Activated B cell treated with CpG ODN at 0.5 μM for 24 hours (primary cell): ENCODE data around the gene MPV17L2. TPM values are rescaled to one million over a fixed set of nuclear protein-coding genes. Genes with fewer than 3 reads are reported as not detected.
A peak's percentile ranks its signal among the peaks of the same experiment; 100 is the strongest.

Experiments used
- ATAC-seq: fragments of 200-7000 bp; cut with Tn5 transposase; one replicate; pipeline ENCODE4 v1.10.0; 2021; ENCODE audit warnings: low read depth, mild to moderate bottlenecking, moderate library complexity
- CTCF ChIA-PET: fragments of 350-600 bp; sonication (Branson Sonifier 250); formaldehyde crosslinking; loops from one replicate; lab custom pipeline; 2021; ENCODE audit warnings: antibody characterized with exemption; lab: Charles Lee
- POLR2A ChIA-PET: fragments of 350-600 bp; sonication (Branson Sonifier 250); formaldehyde crosslinking; loops from one replicate; lab custom pipeline; 2021; ENCODE audit warnings: antibody characterized with exemption; lab: Charles Lee
- DNase-seq: peaks from one replicate; pipeline ENCODE4 v3.0.0; 2022
- H3K27ac Mint-ChIP-seq: one replicate; pipeline ENCODE4 v1.8.0; 2020; ENCODE audit warnings: mixed read lengths
- H3K27me3 Mint-ChIP-seq: one replicate; pipeline ENCODE4 v1.8.0; 2021; ENCODE audit warnings: mixed read lengths
- H3K36me3 Mint-ChIP-seq: one replicate; pipeline ENCODE4 v1.8.0; 2021; ENCODE audit warnings: low read depth, mixed read lengths
- H3K4me1 Mint-ChIP-seq: one replicate; pipeline ENCODE4 v1.8.0; 2021; ENCODE audit warnings: mixed read lengths
- H3K4me3 Mint-ChIP-seq: one replicate; pipeline ENCODE4 v1.8.0; 2020; ENCODE audit warnings: mild to moderate bottlenecking, mixed read lengths
- H3K9me3 Mint-ChIP-seq: one replicate; pipeline ENCODE4 v1.8.0; 2020; ENCODE audit warnings: mixed read lengths
- CTCF ChIP-seq: fragments of 200-600 bp; IDR thresholded peaks from one replicate; pipeline ENCODE4 v1.8.0; 2022; ENCODE audit warnings: antibody characterized with exemption, mild to moderate bottlenecking
- intact Hi-C: fragments of 100-400 bp; cut with micrococcal nuclease; formaldehyde crosslinking; loops from one replicate; pipeline ENCODE4 v1.15.1; 2024
- total RNA-seq: library from RNA; stranded (reverse); gene quantifications from 2 replicates; pipeline ENCODE4 v1.2.3, GENCODE V29; 2022

Gene MPV17L2
- total RNA-seq, 1 donor from 2014 or later: 17.9 TPM

GRCh38 chr19:18225702-18226468, 32.9 kb downstream of the MPV17L2 start, which contains the start of gene PDE4C:
PDE4C (minus strand) TSS chr19:18226438; CDS start chr19:18226415, 23 bp downstream.
- peaks cover 56% of the 10 kb centered on the region for H3K27me3 Mint-ChIP-seq
- POLR2A ChIA-PET: interaction anchor here (0.6 to 2.6 kb wide), 3 partner anchors 16 to 131 kb away, joined by 3 to 14 read pairs (median 6); no protein-coding TSS in a partner anchor
- CTCF ChIA-PET: no interaction called here

GRCh38 chr19:18226956-18227780, 34.1 kb downstream of the MPV17L2 start:
- peaks cover 50% of the 10 kb centered on the region for H3K27me3 Mint-ChIP-seq
- intact Hi-C loops: no loop called here
- H3K4me3 Mint-ChIP-seq: peak overlapping the region; percentile 50
- H3K36me3 Mint-ChIP-seq: no peaks in the 10 kb centered on the region
- H3K27ac Mint-ChIP-seq: no peak overlapping the region
- DNase-seq (no peak), ATAC-seq (no peak)
- ChIA-PET POLR2A (interaction anchor here (0.7 kb wide), 1 partner anchor 66 kb away, joined by 3 read pairs; no protein-coding TSS in a partner anchor), CTCF (no interaction called here)
- peaks cover 50% of the 10 kb centered on the region for H3K4me1 Mint-ChIP-seq
- TF ChIP-seq CTCF: no peak
- H3K9me3 Mint-ChIP-seq: no peaks in the 10 kb centered on the region

More at GRCh38 chr19:18225702-18226468, 32.9 kb downstream of the MPV17L2 start, which contains the start of gene PDE4C:
- DNase-seq (no peak), ATAC-seq (no peak)
- no peak for TF ChIP-seq CTCF
- H3K27ac Mint-ChIP-seq: no peak within 1 kb of the TSS
- H3K36me3 Mint-ChIP-seq: no peaks in the 10 kb centered on the region
- peaks cover 43% of the 10 kb centered on the region for H3K4me1 Mint-ChIP-seq
- intact Hi-C loops: loop anchor here (2.0 kb wide), 1 partner anchor 21 kb away; the partner anchor contains the start of gene RAB3A
- H3K4me3 Mint-ChIP-seq: peak within 1 kb of the TSS; percentile 50
- H3K9me3 Mint-ChIP-seq: no peaks in the 10 kb centered on the region

- H3K27ac Mint-ChIP-seq: no peak overlapping the region
- H3K9me3 Mint-ChIP-seq: no peaks in the 10 kb centered on the region
- H3K4me3 Mint-ChIP-seq: no peak overlapping the region
- H3K36me3 Mint-ChIP-seq: no peaks in the 10 kb centered on the region
- H3K4me1 Mint-ChIP-seq: peaks cover 54% of the 10 kb centered on the region
- intact Hi-C loops: no loop called here
- ChIA-PET CTCF (no interaction called here), POLR2A (no interaction called here)
- TF ChIP-seq CTCF: no peak
- no peak for DNase-seq
- no peak for ATAC-seq
- peaks cover 55% of the 10 kb centered on the region for H3K27me3 Mint-ChIP-seq
Measured at GRCh38 chr19:18227781-18228271, 34.8 kb downstream of the MPV17L2 start.

- H3K4me1 Mint-ChIP-seq: peaks cover 48% of the 10 kb centered on the region
- peaks cover 63% of the 10 kb centered on the region for H3K27me3 Mint-ChIP-seq
- no peaks in the 10 kb centered on the region for H3K36me3 Mint-ChIP-seq
- H3K9me3 Mint-ChIP-seq: peaks cover 5% of the 10 kb centered on the region
- no peak for TF ChIP-seq CTCF
- ATAC-seq: no peak
- H3K27ac Mint-ChIP-seq: no peak overlapping the region
- POLR2A ChIA-PET: no interaction called here
- H3K4me3 Mint-ChIP-seq: no peak overlapping the region
- no peak for DNase-seq
- intact Hi-C loops: no loop called here
- CTCF ChIA-PET: no interaction called here
Measured at GRCh38 chr19:18229474-18229873, 36.5 kb downstream of the MPV17L2 start.
